Adrenal gland (tissue), 5 donors: ENCODE results near the gene SESN1.

ENCODE experiments used
- CTCF ChIP-seq, 6 experiments: fragments of 450-650 bp in 4 of 6; fragments of 200-600 bp in 2 of 6; sonication (generic) in 1 of 6; IDR thresholded peaks; 1 replicate in 5 of 6; 2 replicates in 1 of 6; pipeline versions ENCODE4 v1.5.1 to v1.8.0; 2016 to 2021; ENCODE audit warnings: antibody characterized with exemption in 6 of 6, mild to moderate bottlenecking in 2 of 6, moderate library complexity in 1 of 6
- POLR2A ChIP-seq, 2 donors: fragments of 450-650 bp; IDR thresholded peaks; one replicate each; pipeline ENCODE4 v1.6.1; 2017; ENCODE audit warnings: antibody characterized with exemption in 2 of 2, mild to moderate bottlenecking in 2 of 2, moderate library complexity in 1 of 2
- donor health status: DM: no; HTN: no; CAD: no.

- TF ChIP-seq POLR2A (IDR thresholded peaks at IDR 0.05) (no peak), CTCF (IDR thresholded peaks at IDR 0.05) (no peak)
Measured at GRCh38 chr6:109060571-109060970, 34.1 kb downstream of the SESN1 start.
